Ascending aorta (tissue), 2 donors: ENCODE results near the gene SLC30A4. TPM values are rescaled to one million over a fixed set of nuclear protein-coding genes. Genes with fewer than 3 reads are reported as not detected.

Experiments
- DNase-seq, 2 donors: peaks; one replicate each; pipeline ENCODE4 v3.0.0-alpha.2; 2019; ENCODE audit warnings: low spot score in 2 of 2
- H3K27ac ChIP-seq, 2 donors: fragments of 200-600 bp; sonication (generic); one replicate each; pipeline ENCODE4 v1.5.1; 2016 to 2017; ENCODE audit warnings: mild to moderate bottlenecking in 1 of 2
- H3K27me3 ChIP-seq: fragments of 200-600 bp; sonication (generic); one replicate; pipeline ENCODE4 v1.5.1; 2017
- H3K36me3 ChIP-seq, 2 donors: fragments of 200-600 bp; sonication (generic); one replicate each; pipeline ENCODE4 v1.5.1; 2016
- H3K4me1 ChIP-seq, 2 donors: fragments of 200-600 bp; sonication (generic); one replicate each; pipeline ENCODE4 v1.5.1; 2016 to 2017; ENCODE audit warnings: mild to moderate bottlenecking in 1 of 2
- H3K4me3 ChIP-seq, 2 donors: fragments of 200-600 bp; sonication (generic); one replicate each; pipeline ENCODE4 v1.5.1; 2016 to 2017; ENCODE audit warnings: mild to moderate bottlenecking in 1 of 2
- H3K9me3 ChIP-seq, 2 donors: fragments of 200-600 bp; sonication (generic); one replicate each; pipeline ENCODE4 v1.5.1; 2016
- intact Hi-C: fragments of 100-400 bp; cut with DNase I; formaldehyde crosslinking; loops from one replicate; pipeline ENCODE4 v1.15.1; 2023
- total RNA-seq: library from RNA; depleted of rRNA; stranded (reverse); fragments of >200 nt; gene quantifications from one replicate; pipeline ENCODE4 v1.1.0, GENCODE V29; 2016
- TF ChIP-seq, protein P1 (sequence below), 3 experiments: fragments of 200-600 bp in 2 of 3; fragments of 450-650 bp in 1 of 3; sonication (generic) in 2 of 3; IDR thresholded peaks; one replicate each; pipeline ENCODE4 v1.5.1; 2016 to 2019; ENCODE audit warnings: antibody characterized with exemption in 3 of 3, mild to moderate bottlenecking in 1 of 3, moderate library complexity in 1 of 3

The SLC30A4 gene, protein sequence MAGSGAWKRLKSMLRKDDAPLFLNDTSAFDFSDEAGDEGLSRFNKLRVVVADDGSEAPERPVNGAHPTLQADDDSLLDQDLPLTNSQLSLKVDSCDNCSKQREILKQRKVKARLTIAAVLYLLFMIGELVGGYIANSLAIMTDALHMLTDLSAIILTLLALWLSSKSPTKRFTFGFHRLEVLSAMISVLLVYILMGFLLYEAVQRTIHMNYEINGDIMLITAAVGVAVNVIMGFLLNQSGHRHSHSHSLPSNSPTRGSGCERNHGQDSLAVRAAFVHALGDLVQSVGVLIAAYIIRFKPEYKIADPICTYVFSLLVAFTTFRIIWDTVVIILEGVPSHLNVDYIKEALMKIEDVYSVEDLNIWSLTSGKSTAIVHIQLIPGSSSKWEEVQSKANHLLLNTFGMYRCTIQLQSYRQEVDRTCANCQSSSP
- 3.4 TPM for total RNA-seq

DNA sequence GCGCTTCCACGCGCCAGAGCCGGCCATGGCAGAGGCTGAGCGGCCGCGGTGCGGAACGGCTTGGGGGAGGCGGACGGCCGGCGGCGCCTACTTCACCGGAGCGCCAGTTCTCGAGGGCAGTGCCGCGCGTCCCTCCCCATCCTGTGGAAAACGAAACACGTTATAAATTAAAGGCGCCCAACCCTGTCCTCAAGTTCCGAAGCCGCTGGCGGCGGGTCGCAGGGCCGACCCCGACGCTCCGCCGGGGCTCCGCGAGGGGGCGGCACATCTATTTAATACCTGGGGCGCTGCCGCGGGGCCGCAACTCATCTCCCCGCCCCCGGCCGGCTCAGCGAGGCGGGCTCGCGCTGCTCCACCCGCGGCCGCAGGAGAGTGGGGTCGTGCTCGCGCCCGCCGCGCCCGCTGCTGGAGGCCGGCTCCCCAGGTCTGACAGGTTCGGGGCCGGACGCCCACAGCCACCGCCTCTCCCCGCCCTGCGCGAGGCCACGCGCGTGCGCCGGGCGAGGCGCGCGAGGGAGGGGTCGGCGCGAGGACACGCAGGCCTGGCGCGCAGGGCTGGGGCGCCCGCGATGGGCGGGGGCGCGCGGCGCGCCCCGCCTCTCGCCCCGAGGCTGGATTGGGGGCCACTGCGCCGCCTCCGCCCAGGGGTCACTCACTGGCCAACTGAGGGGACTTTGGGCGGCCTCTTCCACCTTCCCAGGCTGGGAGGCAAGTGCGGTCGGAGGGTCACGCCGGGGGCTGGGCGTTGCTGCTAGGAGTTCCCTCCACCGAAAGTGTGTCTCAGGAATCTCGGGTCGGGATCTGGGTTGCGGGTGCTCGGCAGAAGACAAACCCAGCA, at the start of gene SLC30A4:
Gene SLC30A4, minus strand, starts transcription at position 428 of the 838 bp plus-strand sequence. Its CDS starts 401 bp downstream, at position 27.
- DNase-seq: peak; percentile 15 to 84
- H3K4me1 ChIP-seq: peaks cover 3 to 21% of the 10 kb centered on the region in 2 donors
- intact Hi-C loops: loop anchor here (5.0 kb wide), 1 partner anchor 90 kb away; no protein-coding TSS in a partner anchor

DNA sequence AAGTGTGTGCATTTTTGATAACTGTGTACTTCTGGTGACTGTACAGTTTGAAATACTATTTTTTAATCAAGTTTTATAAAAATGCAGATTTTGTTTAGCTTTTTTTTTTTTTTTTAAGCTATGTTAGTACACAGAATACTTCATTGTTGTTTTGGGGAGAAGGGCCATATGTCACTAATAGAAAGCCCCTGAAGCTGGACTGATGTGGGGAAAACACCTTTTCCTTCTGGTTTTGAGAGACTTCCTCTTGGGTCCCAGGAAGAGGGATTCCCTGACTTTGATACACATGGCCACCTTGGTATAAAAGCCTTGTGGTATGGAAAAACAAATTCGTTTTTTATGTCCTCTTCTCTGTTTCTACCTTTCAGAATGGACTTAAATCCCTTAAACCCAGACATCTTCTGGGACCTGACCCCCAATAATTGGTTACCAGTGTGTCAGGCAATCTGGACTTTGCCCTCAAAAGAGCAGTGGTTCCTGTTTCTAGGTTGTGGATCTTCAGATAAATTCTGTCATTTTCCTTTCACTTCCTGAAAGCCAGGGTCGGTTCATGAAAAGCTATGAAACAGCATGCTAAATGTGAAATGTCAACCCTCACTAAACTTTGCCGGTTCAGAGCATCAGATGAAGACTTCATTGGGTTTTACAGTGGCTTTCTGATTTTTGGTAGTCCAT, 33.5 kb upstream of the SLC30A4 start:
- Histone ChIP-seq H3K27ac (no peak overlapping the region), H3K4me3 (no peak overlapping the region), H3K4me1 (no peaks in the 10 kb centered on the region), H3K36me3 (no peaks in the 10 kb centered on the region), H3K27me3 (no peaks in the 10 kb centered on the region), H3K9me3 (no peaks in the 10 kb centered on the region)
- intact Hi-C loops: no loop called here
- DNase-seq: no peak
- TF ChIP-seq, protein P1, sequence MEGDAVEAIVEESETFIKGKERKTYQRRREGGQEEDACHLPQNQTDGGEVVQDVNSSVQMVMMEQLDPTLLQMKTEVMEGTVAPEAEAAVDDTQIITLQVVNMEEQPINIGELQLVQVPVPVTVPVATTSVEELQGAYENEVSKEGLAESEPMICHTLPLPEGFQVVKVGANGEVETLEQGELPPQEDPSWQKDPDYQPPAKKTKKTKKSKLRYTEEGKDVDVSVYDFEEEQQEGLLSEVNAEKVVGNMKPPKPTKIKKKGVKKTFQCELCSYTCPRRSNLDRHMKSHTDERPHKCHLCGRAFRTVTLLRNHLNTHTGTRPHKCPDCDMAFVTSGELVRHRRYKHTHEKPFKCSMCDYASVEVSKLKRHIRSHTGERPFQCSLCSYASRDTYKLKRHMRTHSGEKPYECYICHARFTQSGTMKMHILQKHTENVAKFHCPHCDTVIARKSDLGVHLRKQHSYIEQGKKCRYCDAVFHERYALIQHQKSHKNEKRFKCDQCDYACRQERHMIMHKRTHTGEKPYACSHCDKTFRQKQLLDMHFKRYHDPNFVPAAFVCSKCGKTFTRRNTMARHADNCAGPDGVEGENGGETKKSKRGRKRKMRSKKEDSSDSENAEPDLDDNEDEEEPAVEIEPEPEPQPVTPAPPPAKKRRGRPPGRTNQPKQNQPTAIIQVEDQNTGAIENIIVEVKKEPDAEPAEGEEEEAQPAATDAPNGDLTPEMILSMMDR (IDR thresholded peaks at IDR 0.05): no peak

More for the DNA sequence above, at the start of gene SLC30A4:
- H3K27ac ChIP-seq: peak within 1 kb of the TSS; percentile 75 to 77
- H3K27me3 ChIP-seq: no peaks in the 10 kb centered on the region
- H3K36me3 ChIP-seq: no peaks in the 10 kb centered on the region
- no peaks in the 10 kb centered on the region for H3K9me3 ChIP-seq
- TF ChIP-seq, protein P1 (IDR thresholded peaks at IDR 0.05): peak in 2 of 3 experiments; percentile 20 to 59
- peak within 1 kb of the TSS; percentile 85 to 92 for H3K4me3 ChIP-seq

DNA sequence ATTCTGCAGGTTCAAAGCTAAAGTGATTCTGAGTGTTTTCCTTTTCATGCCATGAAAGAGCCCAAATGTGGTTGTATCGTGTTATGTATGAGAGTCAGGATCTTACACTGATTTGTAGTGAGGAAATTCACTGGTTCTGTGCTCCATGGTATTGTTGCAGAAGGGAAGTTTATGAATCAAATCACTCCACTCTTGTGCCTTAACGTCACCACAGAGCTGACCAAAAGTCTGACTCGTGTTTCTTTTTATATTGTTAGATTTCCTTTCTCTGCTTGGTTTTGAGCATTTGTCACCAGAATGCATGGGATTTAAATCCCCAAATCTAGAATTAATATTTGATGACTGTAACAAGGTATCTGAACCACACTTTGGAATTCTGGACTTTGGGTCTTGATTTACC, 29.1 kb upstream of the SLC30A4 start:
- Histone ChIP-seq H3K4me3 (no peak overlapping the region), H3K9me3 (no peaks in the 10 kb centered on the region), H3K27ac (no peak overlapping the region), H3K27me3 (no peaks in the 10 kb centered on the region), H3K36me3 (no peaks in the 10 kb centered on the region), H3K4me1 (no peaks in the 10 kb centered on the region)
- TF ChIP-seq, protein P1 (IDR thresholded peaks at IDR 0.05): no peak
- DNase-seq: no peak
- intact Hi-C loops: no loop called here

DNA sequence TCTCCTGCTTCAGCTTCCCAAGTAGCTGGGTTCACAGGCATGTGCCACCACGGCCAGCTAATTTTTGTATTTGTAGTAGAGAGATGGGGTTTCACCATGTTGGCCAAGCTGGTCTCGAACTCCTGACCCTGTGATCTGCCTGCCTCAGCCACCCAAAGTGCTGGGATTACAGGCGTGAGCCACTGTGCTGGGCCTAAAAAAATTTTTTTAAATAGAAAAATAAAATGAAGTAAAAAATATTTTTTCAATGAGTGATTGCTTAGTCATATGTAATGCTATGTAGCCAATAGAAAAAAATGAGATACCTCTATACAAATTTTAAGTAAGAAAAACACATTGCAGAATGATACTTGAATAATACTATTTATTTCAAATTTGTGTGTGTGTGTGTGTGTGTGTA, 27.9 kb upstream of the SLC30A4 start:
- intact Hi-C loops: no loop called here
- H3K27me3 ChIP-seq: no peaks in the 10 kb centered on the region
- no peaks in the 10 kb centered on the region for H3K9me3 ChIP-seq
- H3K4me1 ChIP-seq: no peaks in the 10 kb centered on the region
- H3K27ac ChIP-seq: no peak overlapping the region
- no peak overlapping the region for H3K4me3 ChIP-seq
- no peaks in the 10 kb centered on the region for H3K36me3 ChIP-seq
- no peak for DNase-seq
- TF ChIP-seq, protein P1 (IDR thresholded peaks at IDR 0.05): no peak

DNA sequence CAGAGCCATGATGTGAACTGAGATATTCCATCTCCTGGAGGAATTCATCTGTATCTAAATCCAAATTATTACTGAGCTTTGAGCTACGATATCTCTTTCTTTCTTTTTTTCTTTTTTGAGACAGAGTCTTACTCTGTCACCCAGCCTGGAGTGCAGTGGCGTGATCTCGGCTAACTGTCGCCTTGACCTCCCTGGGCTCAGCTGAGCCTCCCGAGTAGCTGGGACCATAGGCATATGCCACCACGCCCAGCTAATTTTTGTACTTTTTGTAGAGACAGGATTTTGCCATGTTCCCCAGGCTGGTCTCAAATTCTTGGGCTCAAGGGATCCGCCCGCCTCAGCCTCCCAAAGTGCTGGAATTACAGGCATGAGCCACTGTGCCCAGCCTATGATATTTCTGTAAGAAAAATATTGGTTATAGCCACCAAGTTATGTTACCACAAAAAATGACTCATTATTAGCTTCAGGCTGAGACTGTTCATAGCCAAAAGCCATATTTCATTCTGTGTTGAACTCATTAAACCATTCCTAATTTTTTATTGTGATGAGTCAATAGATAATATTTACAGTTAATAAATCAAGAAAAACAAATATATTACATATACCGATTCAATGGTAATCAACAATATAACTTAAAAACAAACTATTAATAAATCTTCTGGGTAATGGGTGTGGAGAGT, 27.1 kb upstream of the SLC30A4 start:
- TF ChIP-seq, protein P1 (IDR thresholded peaks at IDR 0.05): no peak
- Histone ChIP-seq H3K4me1 (no peaks in the 10 kb centered on the region), H3K9me3 (no peaks in the 10 kb centered on the region), H3K27ac (no peak overlapping the region), H3K27me3 (no peaks in the 10 kb centered on the region), H3K36me3 (no peaks in the 10 kb centered on the region), H3K4me3 (no peak overlapping the region)
- no peak for DNase-seq
- intact Hi-C loops: no loop called here
